ENCODE data around the gene MARCKS.
A peak's percentile ranks its signal among the peaks of the same experiment; 100 is the strongest.

Gene MARCKS

GRCh38 chr6:113854531-113855499 is 2.3 kb upstream of the MARCKS start:
- DNase-seq: no peak

- DNase-seq: no peak
Measured at GRCh38 chr6:113855500-113856374, 1.4 kb upstream of the MARCKS start.

DNA sequence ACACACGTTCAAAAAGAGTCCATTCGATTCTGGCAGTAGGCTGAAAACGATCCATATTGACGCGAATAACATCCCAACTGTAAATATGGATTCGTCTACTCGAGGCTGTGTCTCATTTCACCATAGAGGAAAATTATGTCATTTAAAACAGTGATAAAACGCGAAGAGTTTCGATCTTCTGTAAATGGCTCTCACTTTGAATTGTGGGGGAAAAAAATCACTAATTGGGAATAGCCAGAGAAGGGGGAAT is 845 bp upstream of the MARCKS start:
- no peak for DNase-seq

- no peak for DNase-seq
Measured at GRCh38 chr6:113857556-113858479, 673 bp downstream of the MARCKS start.

- peak; percentile 40 for DNase-seq
Measured at GRCh38 chr6:113858480-113859348, 1.6 kb downstream of the MARCKS start.

DNA sequence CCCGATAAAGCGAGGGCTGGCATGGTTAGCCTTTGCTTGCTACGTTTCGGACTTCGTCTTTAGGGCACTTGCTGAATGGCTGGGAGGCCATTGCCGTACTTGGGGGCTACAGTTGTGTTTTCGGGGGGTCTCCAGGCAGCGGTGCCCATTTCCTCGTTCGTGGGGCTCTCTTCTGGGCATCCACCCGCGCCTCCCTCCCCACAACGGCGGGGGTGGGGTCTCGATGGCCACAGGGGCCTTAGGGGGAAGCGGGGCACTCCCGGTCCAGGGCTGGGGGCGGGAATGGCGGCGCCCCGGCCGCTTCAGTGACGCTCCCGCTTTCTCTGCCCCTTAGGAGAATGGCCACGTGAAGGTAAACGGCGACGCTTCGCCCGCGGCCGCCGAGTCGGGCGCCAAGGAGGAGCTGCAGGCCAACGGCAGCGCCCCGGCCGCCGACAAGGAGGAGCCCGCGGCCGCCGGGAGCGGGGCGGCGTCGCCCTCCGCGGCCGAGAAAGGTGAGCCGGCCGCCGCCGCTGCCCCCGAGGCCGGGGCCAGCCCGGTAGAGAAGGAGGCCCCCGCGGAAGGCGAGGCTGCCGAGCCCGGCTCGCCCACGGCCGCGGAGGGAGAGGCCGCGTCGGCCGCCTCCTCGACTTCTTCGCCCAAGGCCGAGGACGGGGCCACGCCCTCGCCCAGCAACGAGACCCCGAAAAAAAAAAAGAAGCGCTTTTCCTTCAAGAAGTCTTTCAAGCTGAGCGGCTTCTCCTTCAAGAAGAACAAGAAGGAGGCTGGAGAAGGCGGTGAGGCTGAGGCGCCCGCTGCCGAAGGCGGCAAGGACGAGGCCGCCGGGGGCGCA is 2.4 kb downstream of the MARCKS start:
- DNase-seq: no peak

DNA sequence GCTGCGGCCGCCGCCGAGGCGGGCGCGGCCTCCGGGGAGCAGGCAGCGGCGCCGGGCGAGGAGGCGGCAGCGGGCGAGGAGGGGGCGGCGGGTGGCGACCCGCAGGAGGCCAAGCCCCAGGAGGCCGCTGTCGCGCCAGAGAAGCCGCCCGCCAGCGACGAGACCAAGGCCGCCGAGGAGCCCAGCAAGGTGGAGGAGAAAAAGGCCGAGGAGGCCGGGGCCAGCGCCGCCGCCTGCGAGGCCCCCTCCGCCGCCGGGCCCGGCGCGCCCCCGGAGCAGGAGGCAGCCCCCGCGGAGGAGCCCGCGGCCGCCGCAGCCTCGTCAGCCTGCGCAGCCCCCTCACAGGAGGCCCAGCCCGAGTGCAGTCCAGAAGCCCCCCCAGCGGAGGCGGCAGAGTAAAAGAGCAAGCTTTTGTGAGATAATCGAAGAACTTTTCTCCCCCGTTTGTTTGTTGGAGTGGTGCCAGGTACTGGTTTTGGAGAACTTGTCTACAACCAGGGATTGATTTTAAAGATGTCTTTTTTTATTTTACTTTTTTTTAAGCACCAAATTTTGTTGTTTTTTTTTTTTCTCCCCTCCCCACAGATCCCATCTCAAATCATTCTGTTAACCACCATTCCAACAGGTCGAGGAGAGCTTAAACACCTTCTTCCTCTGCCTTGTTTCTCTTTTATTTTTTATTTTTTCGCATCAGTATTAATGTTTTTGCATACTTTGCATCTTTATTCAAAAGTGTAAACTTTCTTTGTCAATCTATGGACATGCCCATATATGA is 3.2 kb downstream of the MARCKS start:
- no peak for DNase-seq

DNA sequence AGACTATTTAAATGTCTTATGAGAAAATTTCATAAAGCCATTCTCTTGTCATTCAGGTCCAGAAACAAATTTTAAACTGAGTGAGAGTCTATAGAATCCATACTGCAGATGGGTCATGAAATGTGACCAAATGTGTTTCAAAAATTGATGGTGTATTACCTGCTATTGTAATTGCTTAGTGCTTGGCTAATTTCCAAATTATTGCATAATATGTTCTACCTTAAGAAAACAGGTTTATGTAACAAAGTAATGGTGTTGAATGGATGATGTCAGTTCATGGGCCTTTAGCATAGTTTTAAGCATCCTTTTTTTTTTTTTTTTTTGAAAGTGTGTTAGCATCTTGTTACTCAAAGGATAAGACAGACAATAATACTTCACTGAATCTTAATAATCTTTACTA is 5.0 kb downstream of the MARCKS start:
- no peak for DNase-seq

DNA sequence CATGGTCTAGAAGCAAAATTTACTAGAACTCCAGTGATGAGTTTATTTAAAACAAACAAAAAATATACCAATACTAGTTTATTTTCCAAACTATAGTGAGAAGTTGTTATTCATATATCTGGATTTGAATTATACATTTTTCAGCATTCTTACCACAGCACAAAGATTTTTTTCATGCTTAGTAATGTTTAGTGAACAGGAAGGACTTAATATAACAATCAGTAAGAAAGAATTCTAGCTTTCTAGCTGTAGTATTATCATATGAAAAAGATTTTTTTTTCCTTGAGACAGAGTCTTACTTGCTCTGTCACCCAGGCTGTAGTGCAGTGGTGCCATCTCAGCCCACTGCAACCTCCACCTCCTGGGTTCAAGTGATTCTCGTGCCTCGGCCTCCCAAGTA is 13.8 kb downstream of the MARCKS start:
- no peak for DNase-seq

DNA sequence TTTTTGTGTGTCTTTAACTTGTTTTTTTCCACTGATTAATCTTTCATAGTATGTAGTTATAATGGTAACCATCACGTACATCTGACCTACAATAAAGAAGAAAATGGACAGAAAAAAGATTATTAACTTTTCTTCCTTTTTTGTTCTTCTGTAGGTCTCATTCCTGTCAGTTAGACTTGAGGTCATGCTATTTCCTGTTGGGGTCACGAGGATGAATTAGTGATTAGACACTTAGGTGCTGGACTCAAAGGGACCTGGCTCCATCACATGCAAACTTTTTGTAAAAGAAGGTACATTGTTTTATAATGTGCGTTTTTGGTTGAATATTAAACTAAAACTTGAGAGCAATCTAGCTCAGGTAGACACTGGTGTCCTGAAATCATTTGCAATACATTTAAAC is 14.8 kb downstream of the MARCKS start:
- no peak for DNase-seq

DNA sequence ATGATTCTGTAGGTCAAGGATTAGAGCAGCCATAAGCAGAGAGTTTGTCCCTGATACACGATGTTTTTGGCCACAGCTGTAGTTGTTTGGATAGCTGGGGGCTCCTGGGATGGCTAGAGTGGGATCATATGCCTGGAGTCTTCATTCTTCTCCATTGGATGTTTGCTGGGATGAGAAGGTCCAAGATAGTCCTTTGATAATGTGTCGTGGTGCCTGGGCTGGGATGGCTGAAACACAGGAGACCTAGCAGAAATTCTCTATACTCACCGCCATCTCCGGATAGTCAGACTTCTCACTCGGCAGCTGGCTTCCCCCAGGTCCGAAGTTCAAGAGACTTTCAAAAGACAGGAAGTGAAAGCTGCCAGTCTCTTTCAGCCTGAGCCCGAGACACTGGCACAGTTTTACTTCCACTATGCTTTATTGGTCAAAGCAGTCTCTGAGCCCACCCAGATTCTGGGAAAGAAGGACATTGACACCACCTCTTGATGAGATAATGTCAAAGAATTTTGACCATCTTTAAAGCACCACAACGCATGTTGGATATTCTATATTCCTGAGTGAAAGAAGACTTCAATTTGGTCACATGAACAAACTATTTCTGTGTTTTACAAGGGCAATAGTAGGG is 16.0 kb downstream of the MARCKS start:
- DNase-seq: no peak

- DNase-seq: no peak
Measured at GRCh38 chr6:113875470-113875869, 18.3 kb downstream of the MARCKS start.

- DNase-seq: no peak
Measured at GRCh38 chr6:113876695-113877094, 19.6 kb downstream of the MARCKS start.

GRCh38 chr6:113879186-113880096 is 22.3 kb downstream of the MARCKS start:
- no peak for DNase-seq

DNA sequence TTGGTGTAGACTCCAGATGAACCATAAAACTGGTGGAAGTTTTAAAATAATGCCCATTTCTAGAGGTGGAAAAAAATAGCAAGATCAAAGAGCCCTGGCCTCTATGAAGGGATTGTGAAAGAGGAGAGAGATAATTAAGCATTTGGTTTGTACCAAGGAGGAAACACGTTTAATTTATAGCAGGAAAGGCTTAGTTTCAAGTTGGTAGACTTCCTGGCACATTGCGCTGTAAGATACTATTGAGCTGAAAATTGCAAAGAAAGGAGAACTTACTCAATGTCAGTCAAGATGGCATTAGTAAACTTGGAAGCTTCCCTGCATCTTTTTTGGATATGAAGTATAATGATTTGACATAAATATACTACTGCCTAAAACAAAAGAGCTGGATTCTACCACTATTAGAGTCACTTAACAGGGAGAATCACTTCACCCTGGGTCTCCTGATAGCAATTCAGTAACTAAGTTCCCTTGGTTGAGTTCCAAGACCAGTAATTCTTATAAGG is 24.4 kb downstream of the MARCKS start:
- DNase-seq: no peak

GRCh38 chr6:113882336-113883022 is 25.3 kb downstream of the MARCKS start:
- no peak for DNase-seq

GRCh38 chr6:113884011-113884410 is 26.9 kb downstream of the MARCKS start:
- no peak for DNase-seq

DNA sequence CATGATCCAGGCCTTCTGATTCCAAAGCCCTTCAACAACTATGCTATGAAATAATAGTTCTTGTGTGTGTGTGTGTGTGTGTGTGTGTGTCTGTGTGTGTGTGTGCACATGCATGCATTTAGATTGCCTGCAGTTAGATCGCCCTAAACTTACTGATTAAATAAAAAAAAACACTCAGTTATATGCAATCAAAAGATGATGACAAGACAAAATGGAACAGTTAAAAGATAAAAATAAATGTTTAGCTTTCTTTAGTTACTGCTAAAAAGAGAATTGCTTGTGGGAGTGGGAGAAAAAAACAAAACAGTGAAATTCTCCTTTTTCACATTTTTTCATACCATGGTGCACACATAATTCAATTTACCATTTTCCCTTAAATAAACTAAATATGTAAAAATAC is 29.4 kb downstream of the MARCKS start:
- no peak for DNase-seq

Measured in activated gamma-delta T cell (primary cell).